Upper lobe of left lung (tissue), 4 donors: ENCODE measurements around the gene WDR90.

Experiments used
- EP300 ChIP-seq, 4 donors: sonication (generic); formaldehyde crosslinking; IDR thresholded peaks; one replicate each; pipeline ENCODE4 v1.5.1; 2017; ENCODE audit warnings: antibody characterized with exemption in 4 of 4, control low read depth in 2 of 4
- POLR2A ChIP-seq, 4 donors: fragments of 450-650 bp; IDR thresholded peaks; one replicate each; pipeline ENCODE4 v1.5.1; 2016 to 2017; ENCODE audit warnings: antibody characterized with exemption in 4 of 4, mild to moderate bottlenecking in 2 of 4
- TF ChIP-seq, protein P1 (sequence below), 6 experiments: fragments of 450-650 bp in 4 of 6; fragments of 200-600 bp in 2 of 6; sonication (generic) in 2 of 6; IDR thresholded peaks; one replicate each; pipeline ENCODE4 v1.5.1; 2016 to 2019; ENCODE audit warnings: antibody characterized with exemption in 6 of 6

DNA sequence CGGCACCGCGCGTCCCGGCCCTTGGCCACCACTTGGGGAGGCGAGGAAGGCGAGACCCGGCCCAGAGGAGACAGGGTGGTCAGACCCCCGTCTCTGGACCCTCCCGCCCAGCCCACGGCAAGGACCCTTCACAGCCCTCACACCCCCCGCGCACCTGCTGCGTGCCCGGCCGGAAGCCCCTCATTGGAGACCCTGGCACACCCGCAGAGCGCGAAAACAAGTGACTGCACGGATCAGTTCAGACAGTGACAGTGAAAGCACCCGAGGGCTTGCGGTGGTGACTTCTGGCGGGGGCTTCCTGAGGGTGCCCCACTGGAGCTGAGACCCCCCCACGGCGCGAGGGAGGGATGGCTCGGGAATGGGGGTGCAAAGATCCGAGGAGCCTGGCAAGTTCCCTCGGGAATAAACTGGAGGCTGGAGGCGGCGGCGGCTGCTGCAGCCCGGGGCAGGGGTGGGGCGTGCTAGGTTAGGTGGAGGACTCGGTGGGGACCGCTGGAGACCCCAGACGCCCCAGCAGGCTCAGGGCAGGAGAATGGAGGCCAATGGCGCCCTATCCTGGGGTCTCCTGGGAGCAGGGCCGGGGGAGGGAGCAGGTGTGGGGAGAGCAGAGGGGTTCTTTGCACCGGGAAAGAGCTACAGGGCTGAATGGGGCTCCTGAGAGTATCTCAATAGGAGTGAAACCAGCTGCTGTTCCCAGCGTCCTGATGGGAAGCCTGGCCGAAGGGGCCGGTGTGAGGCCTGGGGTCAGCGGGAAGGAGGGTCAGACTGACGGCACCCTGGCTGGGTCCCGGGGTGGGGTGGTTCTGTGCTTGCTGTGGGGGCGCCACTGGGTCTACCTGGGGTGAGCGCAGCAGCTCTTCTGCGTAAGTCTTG lies 57.3 kb downstream of the WDR90 start:
- TF ChIP-seq EP300 (IDR thresholded peaks at IDR 0.05) (no peak), POLR2A (IDR thresholded peaks at IDR 0.05) (no peak)
- TF ChIP-seq, protein P1, sequence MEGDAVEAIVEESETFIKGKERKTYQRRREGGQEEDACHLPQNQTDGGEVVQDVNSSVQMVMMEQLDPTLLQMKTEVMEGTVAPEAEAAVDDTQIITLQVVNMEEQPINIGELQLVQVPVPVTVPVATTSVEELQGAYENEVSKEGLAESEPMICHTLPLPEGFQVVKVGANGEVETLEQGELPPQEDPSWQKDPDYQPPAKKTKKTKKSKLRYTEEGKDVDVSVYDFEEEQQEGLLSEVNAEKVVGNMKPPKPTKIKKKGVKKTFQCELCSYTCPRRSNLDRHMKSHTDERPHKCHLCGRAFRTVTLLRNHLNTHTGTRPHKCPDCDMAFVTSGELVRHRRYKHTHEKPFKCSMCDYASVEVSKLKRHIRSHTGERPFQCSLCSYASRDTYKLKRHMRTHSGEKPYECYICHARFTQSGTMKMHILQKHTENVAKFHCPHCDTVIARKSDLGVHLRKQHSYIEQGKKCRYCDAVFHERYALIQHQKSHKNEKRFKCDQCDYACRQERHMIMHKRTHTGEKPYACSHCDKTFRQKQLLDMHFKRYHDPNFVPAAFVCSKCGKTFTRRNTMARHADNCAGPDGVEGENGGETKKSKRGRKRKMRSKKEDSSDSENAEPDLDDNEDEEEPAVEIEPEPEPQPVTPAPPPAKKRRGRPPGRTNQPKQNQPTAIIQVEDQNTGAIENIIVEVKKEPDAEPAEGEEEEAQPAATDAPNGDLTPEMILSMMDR (IDR thresholded peaks at IDR 0.05) = no peak
